UCSD-AML1 (cell line): ENCODE measurements around the gene AGPAT3.

Experiments used
- DNase-seq: peaks from one replicate; lab custom pipeline; 2025; ENCODE audit not compliant: unreplicated experiment; lab: John Stamatoyannopoulos, UW

The AGPAT3 gene

GRCh38 chr21:43971992-43972255 lies 106.9 kb downstream of the AGPAT3 start:
- no peak for DNase-seq

- DNase-seq: no peak
These were observed 108.0 kb downstream of the AGPAT3 start for GRCh38 chr21:43972850-43973633.

GRCh38 chr21:43973634-43973955 lies 108.6 kb downstream of the AGPAT3 start:
- DNase-seq: no peak

- no peak for DNase-seq
These were observed 109.9 kb downstream of the AGPAT3 start for GRCh38 chr21:43974791-43975468.

- DNase-seq: peak; percentile 72
These were observed 110.6 kb downstream of the AGPAT3 start for GRCh38 chr21:43975469-43976098.

- DNase-seq: no peak
These were observed 111.6 kb downstream of the AGPAT3 start for GRCh38 chr21:43976661-43977060.

GRCh38 chr21:43978060-43978459 lies 113.0 kb downstream of the AGPAT3 start:
- no peak for DNase-seq

- DNase-seq: no peak
These were observed 114.6 kb downstream of the AGPAT3 start for GRCh38 chr21:43979654-43980053.

GRCh38 chr21:43981151-43981870 lies 116.3 kb downstream of the AGPAT3 start:
- DNase-seq: no peak

- no peak for DNase-seq
These were observed 116.8 kb downstream of the AGPAT3 start for GRCh38 chr21:43981871-43982210.

GRCh38 chr21:43982489-43983078 lies 117.6 kb downstream of the AGPAT3 start:
- no peak for DNase-seq

- DNase-seq: no peak
These were observed 118.4 kb downstream of the AGPAT3 start for GRCh38 chr21:43983390-43983789.

GRCh38 chr21:43983860-43984420 lies 118.9 kb downstream of the AGPAT3 start:
- no peak for DNase-seq

- no peak for DNase-seq
These were observed 120.1 kb downstream of the AGPAT3 start for GRCh38 chr21:43984905-43985689.

- DNase-seq: no peak
These were observed 120.7 kb downstream of the AGPAT3 start for GRCh38 chr21:43985690-43986251.

- DNase-seq: no peak
These were observed 121.8 kb downstream of the AGPAT3 start for GRCh38 chr21:43986544-43987451.

- no peak for DNase-seq
These were observed 122.5 kb downstream of the AGPAT3 start for GRCh38 chr21:43987509-43987908.

- no peak for DNase-seq
These were observed 123.0 kb downstream of the AGPAT3 start for GRCh38 chr21:43988016-43988415.
